ENCODE measurements around the gene USH2A.
"Not testable (repeated sequence)": the region's sequence is repeated elsewhere in the genome, so short reads cannot be mapped to it uniquely, and the experiment has no call there.

Gene USH2A

GRCh38 chr1:216014086-216014485 is 409.2 kb downstream of the USH2A start:
- Histone ChIP-seq H2AFZ (ENCODE audit: low read depth, low read length, severe bottlenecking) (no peak overlapping the region), H3K9me2 (replicated peaks; ENCODE audit: insufficient read depth, low read length) (no peaks in the 10 kb centered on the region), H3K4me2 (ENCODE audit: low read depth, low read length, poor library complexity, severe bottlenecking) (no peak overlapping the region), H3K36me3 (ENCODE audit: low read length) (no peaks in the 10 kb centered on the region), H3K9me3 (ENCODE audit: insufficient read depth, low read length) (no peaks in the 10 kb centered on the region), H3F3A (ENCODE audit: insufficient read depth) (no peaks in the 10 kb centered on the region), H3K9ac (ENCODE audit: low read length) (no peak overlapping the region), H3K4me3 (ENCODE audit: insufficient read depth, low read length, poor library complexity, severe bottlenecking) (no peak overlapping the region), H3K27ac (ENCODE audit: low read depth, low read length) (no peak overlapping the region), H4K20me1 (ENCODE audit: low read depth, low read length) (no peaks in the 10 kb centered on the region), H3K79me2 (ENCODE audit: insufficient read depth, low read length) (no peaks in the 10 kb centered on the region), H3K27me3 (ENCODE audit: low read length) (no peaks in the 10 kb centered on the region)
- TF ChIP-seq EZH2phosphoT487 (conservative IDR thresholded peaks at IDR 0.05; ENCODE audit: low read length) = no peak
- TF ChIP-seq CTCF (IDR thresholded peaks at IDR 0.05; ENCODE audit: insufficient read depth, low read length, poor library complexity, severe bottlenecking) = no peak

- not testable (repeated sequence) for H3K79me2 ChIP-seq (ENCODE audit: insufficient read depth, low read length); H3K36me3 ChIP-seq (ENCODE audit: low read length); H3K9me2 ChIP-seq (replicated peaks; ENCODE audit: insufficient read depth, low read length); H3K27ac ChIP-seq (ENCODE audit: low read depth, low read length); H2AFZ ChIP-seq (ENCODE audit: low read depth, low read length, severe bottlenecking); H3K9me3 ChIP-seq (ENCODE audit: insufficient read depth, low read length); H3K4me2 ChIP-seq (ENCODE audit: low read depth, low read length, poor library complexity, severe bottlenecking); H3K4me3 ChIP-seq (ENCODE audit: insufficient read depth, low read length, poor library complexity, severe bottlenecking); H3K27me3 ChIP-seq (ENCODE audit: low read length); H3K9ac ChIP-seq (ENCODE audit: low read length); H4K20me1 ChIP-seq (ENCODE audit: low read depth, low read length); H3F3A ChIP-seq (ENCODE audit: insufficient read depth)
These were observed 413.8 kb downstream of the USH2A start for GRCh38 chr1:216009456-216009855.

- Histone ChIP-seq H3K27me3 (ENCODE audit: low read length) (no peaks in the 10 kb centered on the region), H3K79me2 (ENCODE audit: insufficient read depth, low read length) (no peaks in the 10 kb centered on the region), H3K9me3 (ENCODE audit: insufficient read depth, low read length) (no peaks in the 10 kb centered on the region), H3F3A (ENCODE audit: insufficient read depth) (no peaks in the 10 kb centered on the region), H3K4me2 (ENCODE audit: low read depth, low read length, poor library complexity, severe bottlenecking) (no peak overlapping the region), H2AFZ (ENCODE audit: low read depth, low read length, severe bottlenecking) (no peak overlapping the region), H4K20me1 (ENCODE audit: low read depth, low read length) (no peaks in the 10 kb centered on the region), H3K27ac (ENCODE audit: low read depth, low read length) (no peak overlapping the region), H3K9me2 (replicated peaks; ENCODE audit: insufficient read depth, low read length) (no peaks in the 10 kb centered on the region), H3K9ac (ENCODE audit: low read length) (no peak overlapping the region), H3K36me3 (ENCODE audit: low read length) (no peaks in the 10 kb centered on the region), H3K4me3 (ENCODE audit: insufficient read depth, low read length, poor library complexity, severe bottlenecking) (no peak overlapping the region)
- TF ChIP-seq CTCF (IDR thresholded peaks at IDR 0.05; ENCODE audit: insufficient read depth, low read length, poor library complexity, severe bottlenecking) (no peak), EZH2phosphoT487 (conservative IDR thresholded peaks at IDR 0.05; ENCODE audit: low read length) (no peak)
These were observed 417.3 kb downstream of the USH2A start for GRCh38 chr1:216005916-216006315.

GRCh38 chr1:215992620-215993019 is 430.6 kb downstream of the USH2A start:
- no peak for TF ChIP-seq EZH2phosphoT487 (conservative IDR thresholded peaks at IDR 0.05; ENCODE audit: low read length)
- no peak for TF ChIP-seq CTCF (IDR thresholded peaks at IDR 0.05; ENCODE audit: insufficient read depth, low read length, poor library complexity, severe bottlenecking)
- Histone ChIP-seq H2AFZ (ENCODE audit: low read depth, low read length, severe bottlenecking) (no peak overlapping the region), H4K20me1 (ENCODE audit: low read depth, low read length) (no peaks in the 10 kb centered on the region), H3K4me3 (ENCODE audit: insufficient read depth, low read length, poor library complexity, severe bottlenecking) (no peak overlapping the region), H3K79me2 (ENCODE audit: insufficient read depth, low read length) (no peaks in the 10 kb centered on the region), H3F3A (ENCODE audit: insufficient read depth) (no peaks in the 10 kb centered on the region), H3K9ac (ENCODE audit: low read length) (no peak overlapping the region), H3K9me3 (ENCODE audit: insufficient read depth, low read length) (no peaks in the 10 kb centered on the region), H3K27me3 (ENCODE audit: low read length) (no peaks in the 10 kb centered on the region), H3K36me3 (ENCODE audit: low read length) (no peaks in the 10 kb centered on the region), H3K9me2 (replicated peaks; ENCODE audit: insufficient read depth, low read length) (no peaks in the 10 kb centered on the region), H3K27ac (ENCODE audit: low read depth, low read length) (no peak overlapping the region), H3K4me2 (ENCODE audit: low read depth, low read length, poor library complexity, severe bottlenecking) (no peak overlapping the region)

Data from SU-DHL-6 (cell line).